Left kidney (tissue), 8 donors: ENCODE measurements around the gene CPLX3. TPM values are rescaled to one million over a fixed set of nuclear protein-coding genes. Genes with fewer than 3 reads are reported as not detected.
"Not testable (repeated sequence)": the region's sequence is repeated elsewhere in the genome, so short reads cannot be mapped to it uniquely, and the experiment has no call there.

ENCODE experiments used
- DNase-seq: peaks from one replicate; pipeline ENCODE4 v3.0.0-alpha.2; 2013
- long read RNA-seq, 8 donors: transcript quantifications; one replicate each; lab custom pipeline, GENCODE V29; 2026
- polyA plus RNA-seq: library from polyadenylated mRNA; unstranded; fragments of 120-200 nt; gene quantifications from one replicate; pipeline ENCODE4 v1.2.1, GENCODE V29; 2013; ENCODE audit not compliant: insufficient read length

Gene CPLX3
- polyA plus RNA-seq, result not detected
- long read RNA-seq, donor 1, result 0 reads
- long read RNA-seq, donor 2, result 0 reads
- long read RNA-seq, donor 3, result 0 reads
- long read RNA-seq, donor 4, result 0 reads
- long read RNA-seq, donor 5, result 0 reads
- long read RNA-seq, donor 6, result 0 reads
- long read RNA-seq, donor 7, result 0 reads
- long read RNA-seq, donor 8, result 0 reads

- peak; percentile 46 for DNase-seq
Measured at GRCh38 chr15:74826364-74826819, at the start of gene CPLX3. Gene CPLX3 (plus strand): TSS chr15:74826627. CDS start chr15:74826704, 77 bp downstream.

GRCh38 chr15:74776821-74777768 lies 49.3 kb upstream of the CPLX3 start:
- no peak for DNase-seq

GRCh38 chr15:74777769-74778598 lies 48.4 kb upstream of the CPLX3 start:
- no peak for DNase-seq

- DNase-seq, result no peak
Measured at GRCh38 chr15:74778599-74778970, 47.8 kb upstream of the CPLX3 start.

GRCh38 chr15:74779162-74779648 lies 47.2 kb upstream of the CPLX3 start:
- no peak for DNase-seq

GRCh38 chr15:74780523-74781430 lies 45.6 kb upstream of the CPLX3 start:
- no peak for DNase-seq

GRCh38 chr15:74781431-74782258 lies 44.8 kb upstream of the CPLX3 start, which contains the start of gene CSK:
Gene CSK (plus strand): TSS chr15:74782080. CDS start chr15:74798298, 16,218 bp downstream.
- DNase-seq, result peak; percentile 67

- DNase-seq, result no peak
Measured at GRCh38 chr15:74782259-74783071, 44.0 kb upstream of the CPLX3 start.

- no peak for DNase-seq
Measured at GRCh38 chr15:74783072-74783807, 43.2 kb upstream of the CPLX3 start.

- no peak for DNase-seq
Measured at GRCh38 chr15:74783808-74784175, 42.6 kb upstream of the CPLX3 start.

GRCh38 chr15:74784426-74785193 lies 41.8 kb upstream of the CPLX3 start:
- DNase-seq, result no peak

GRCh38 chr15:74785194-74786032 lies 41.0 kb upstream of the CPLX3 start:
- DNase-seq, result no peak

- DNase-seq, result not testable (repeated sequence)
Measured at GRCh38 chr15:74786081-74786480, 40.3 kb upstream of the CPLX3 start.

- DNase-seq, result no peak
Measured at GRCh38 chr15:74786551-74787165, 39.8 kb upstream of the CPLX3 start.

- no peak for DNase-seq
Measured at GRCh38 chr15:74787251-74788041, 39.0 kb upstream of the CPLX3 start.
